ENCODE data around the gene MAPKAPK5.
"Not testable (repeated sequence)": the region's sequence is repeated elsewhere in the genome, so short reads cannot be mapped to it uniquely, and the experiment has no call there.

Gene MAPKAPK5

GRCh38 chr12:111806304-111806703 is 35.7 kb upstream of the MAPKAPK5 start:
- no peak overlapping the region for H3K4me3 ChIP-seq (ENCODE audit: low read depth, low read length)
- no peak for DNase-seq (ENCODE audit: low read depth)
- TF ChIP-seq CTCF (IDR thresholded peaks at IDR 0.05; ENCODE audit: low read depth, low read length) (no peak), POLR2A (IDR thresholded peaks at IDR 0.05; ENCODE audit: extremely low read depth, insufficient read length) (no peak), MAX (IDR thresholded peaks at IDR 0.05; ENCODE audit: low read depth, low read length) (no peak), MYC (IDR thresholded peaks at IDR 0.05; ENCODE audit: low read depth, low read length) (no peak)

GRCh38 chr12:111807232-111807631 is 34.8 kb upstream of the MAPKAPK5 start:
- TF ChIP-seq POLR2A (IDR thresholded peaks at IDR 0.05; ENCODE audit: extremely low read depth, insufficient read length) (no peak), MYC (IDR thresholded peaks at IDR 0.05; ENCODE audit: low read depth, low read length) (no peak), CTCF (IDR thresholded peaks at IDR 0.05; ENCODE audit: low read depth, low read length) (no peak), MAX (IDR thresholded peaks at IDR 0.05; ENCODE audit: low read depth, low read length) (no peak)
- DNase-seq (ENCODE audit: low read depth), result no peak
- H3K4me3 ChIP-seq (ENCODE audit: low read depth, low read length), result no peak overlapping the region

GRCh38 chr12:111812881-111813741 is 28.9 kb upstream of the MAPKAPK5 start:
- no peak overlapping the region for H3K4me3 ChIP-seq (ENCODE audit: low read depth, low read length)
- peak; percentile 91 for DNase-seq (ENCODE audit: low read depth)
- TF ChIP-seq POLR2A (IDR thresholded peaks at IDR 0.05; ENCODE audit: extremely low read depth, insufficient read length) (no peak), MAX (IDR thresholded peaks at IDR 0.05; ENCODE audit: low read depth, low read length) (no peak), MYC (IDR thresholded peaks at IDR 0.05; ENCODE audit: low read depth, low read length) (0 out of 2 replicates have a peak, but pooled peaks have one; percentile 13), CTCF (IDR thresholded peaks at IDR 0.05; ENCODE audit: low read depth, low read length) (peak; percentile 90)

- no peak overlapping the region for H3K4me3 ChIP-seq (ENCODE audit: low read depth, low read length)
- DNase-seq (ENCODE audit: low read depth), result no peak
- no peak for TF ChIP-seq MAX (IDR thresholded peaks at IDR 0.05; ENCODE audit: low read depth, low read length)
- no peak for TF ChIP-seq POLR2A (IDR thresholded peaks at IDR 0.05; ENCODE audit: extremely low read depth, insufficient read length)
- TF ChIP-seq MYC (IDR thresholded peaks at IDR 0.05; ENCODE audit: low read depth, low read length), result no peak
- no peak for TF ChIP-seq CTCF (IDR thresholded peaks at IDR 0.05; ENCODE audit: low read depth, low read length)
Measured at GRCh38 chr12:111816065-111816615, 25.9 kb upstream of the MAPKAPK5 start.

GRCh38 chr12:111816898-111817297 is 25.1 kb upstream of the MAPKAPK5 start:
- DNase-seq (ENCODE audit: low read depth); H3K4me3 ChIP-seq (ENCODE audit: low read depth, low read length): not testable (repeated sequence)

- TF ChIP-seq CTCF (IDR thresholded peaks at IDR 0.05; ENCODE audit: low read depth, low read length), result no peak
- TF ChIP-seq MAX (IDR thresholded peaks at IDR 0.05; ENCODE audit: low read depth, low read length), result no peak
- TF ChIP-seq POLR2A (IDR thresholded peaks at IDR 0.05; ENCODE audit: extremely low read depth, insufficient read length), result no peak
- no peak for TF ChIP-seq MYC (IDR thresholded peaks at IDR 0.05; ENCODE audit: low read depth, low read length)
- DNase-seq (ENCODE audit: low read depth), result no peak
- no peak overlapping the region for H3K4me3 ChIP-seq (ENCODE audit: low read depth, low read length)
Measured at GRCh38 chr12:111818340-111818739, 23.7 kb upstream of the MAPKAPK5 start.
